VCaP (cell line): Measurements from ENCODE around the gene AMER1.
"Not testable (repeated sequence)": the region's sequence is repeated elsewhere in the genome, so short reads cannot be mapped to it uniquely, and the experiment has no call there.

Experiments
- H3K27ac ChIP-seq: fragments of 450-650 bp; 2 replicates; pipeline ENCODE4 v1.5.1; 2017
- CTCF ChIP-seq: fragments of 450-650 bp; conservative IDR thresholded peaks from 2 replicates; pipeline ENCODE4 v1.5.1; 2017; ENCODE audit warnings: mild to moderate bottlenecking, moderate library complexity

AMER1 gene

GRCh38 chrX:64205441-64205734 lies at the start of gene AMER1:
Gene AMER1, minus strand, starts transcription at chrX:64205708. Its CDS starts 12,422 bp downstream, at chrX:64193286.
- peak within 1 kb of the TSS; percentile 83 for H3K27ac ChIP-seq
- no peak for TF ChIP-seq CTCF

- no peak for TF ChIP-seq CTCF
These were observed 24.8 kb upstream of the AMER1 start, which contains the start of gene ASB12 for GRCh38 chrX:64230123-64230970. Gene ASB12, minus strand, starts transcription at chrX:64230607. Its CDS starts 4,957 bp downstream, at chrX:64225650.

GRCh38 chrX:64229154-64229553 lies 23.6 kb upstream of the AMER1 start:
- H3K27ac ChIP-seq: no peak overlapping the region
- TF ChIP-seq CTCF: no peak

More at GRCh38 chrX:64230123-64230970, 24.8 kb upstream of the AMER1 start, which contains the start of gene ASB12:
- no peak within 1 kb of the TSS for H3K27ac ChIP-seq

GRCh38 chrX:64218023-64218422 lies 12.5 kb upstream of the AMER1 start:
- no peak overlapping the region for H3K27ac ChIP-seq
- no peak for TF ChIP-seq CTCF

GRCh38 chrX:64213989-64214388 lies 8.5 kb upstream of the AMER1 start:
- H3K27ac ChIP-seq: not testable (repeated sequence)

GRCh38 chrX:64206556-64207162 lies 1.2 kb upstream of the AMER1 start:
- peak; percentile 5; the same call in 1 of the 2 replicates for TF ChIP-seq CTCF
- H3K27ac ChIP-seq: peak overlapping the region; percentile 83

- peak overlapping the region; percentile 83 for H3K27ac ChIP-seq
- TF ChIP-seq CTCF: peak; percentile 41
These were observed 410 bp upstream of the AMER1 start for GRCh38 chrX:64205735-64206501.
